Measurements from ENCODE around the gene NPAS2. TPM values are rescaled to one million over a fixed set of nuclear protein-coding genes. Genes with fewer than 3 reads are reported as not detected.
A peak's percentile ranks its signal among the peaks of the same experiment; 100 is the strongest.

Gene NPAS2
- total RNA-seq, 1 donor from 2014 or later = 11.4 TPM

- Histone ChIP-seq H3K4me3 (no peak overlapping the region), H3K27me3 (no peaks in the 10 kb centered on the region), H3K9me3 (no peaks in the 10 kb centered on the region), H3K4me1 (no peaks in the 10 kb centered on the region), H3K36me3 (no peaks in the 10 kb centered on the region), H3K27ac (no peak overlapping the region)
- no peak for DNase-seq
- ATAC-seq = no peak
- TF ChIP-seq CTCF (IDR thresholded peaks at IDR 0.05) = no peak
- intact Hi-C loops (cut with DNase I) = no loop called here
Observed at GRCh38 chr2:100929147-100929546, 109.2 kb downstream of the NPAS2 start.

GRCh38 chr2:100934504-100935371 is 114.8 kb downstream of the NPAS2 start:
- no peak for TF ChIP-seq CTCF (IDR thresholded peaks at IDR 0.05)
- Histone ChIP-seq H3K9me3 (no peaks in the 10 kb centered on the region), H3K4me3 (no peak overlapping the region), H3K27ac (no peak overlapping the region), H3K27me3 (no peaks in the 10 kb centered on the region), H3K4me1 (no peaks in the 10 kb centered on the region), H3K36me3 (no peaks in the 10 kb centered on the region)
- intact Hi-C loops (cut with DNase I) = no loop called here
- DNase-seq (no peak), ATAC-seq (no peak)

GRCh38 chr2:100935372-100935752 is 115.4 kb downstream of the NPAS2 start:
- Histone ChIP-seq H3K27me3 (no peaks in the 10 kb centered on the region), H3K4me1 (no peaks in the 10 kb centered on the region), H3K9me3 (no peaks in the 10 kb centered on the region), H3K36me3 (no peaks in the 10 kb centered on the region), H3K27ac (no peak overlapping the region), H3K4me3 (no peak overlapping the region)
- TF ChIP-seq CTCF (IDR thresholded peaks at IDR 0.05) = no peak
- DNase-seq (no peak), ATAC-seq (no peak)
- intact Hi-C loops (cut with DNase I) = no loop called here

GRCh38 chr2:100936070-100936741 is 116.3 kb downstream of the NPAS2 start:
- ATAC-seq (peak; percentile 62), DNase-seq (no peak)
- no peaks in the 10 kb centered on the region for H3K4me1 ChIP-seq
- TF ChIP-seq CTCF (IDR thresholded peaks at IDR 0.05) = no peak
- H3K27ac ChIP-seq = no peak overlapping the region
- H3K36me3 ChIP-seq = no peaks in the 10 kb centered on the region
- no peaks in the 10 kb centered on the region for H3K9me3 ChIP-seq
- no peaks in the 10 kb centered on the region for H3K27me3 ChIP-seq
- intact Hi-C loops (cut with DNase I) = no loop called here
- H3K4me3 ChIP-seq = no peak overlapping the region

- H3K36me3 ChIP-seq = no peaks in the 10 kb centered on the region
- H3K4me3 ChIP-seq = no peak overlapping the region
- H3K27me3 ChIP-seq = no peaks in the 10 kb centered on the region
- H3K27ac ChIP-seq = no peak overlapping the region
- DNase-seq = no peak
- H3K9me3 ChIP-seq = no peaks in the 10 kb centered on the region
- TF ChIP-seq CTCF (IDR thresholded peaks at IDR 0.05) = no peak
- no peak for ATAC-seq
- no peaks in the 10 kb centered on the region for H3K4me1 ChIP-seq
- intact Hi-C loops (cut with DNase I) = no loop called here
Observed at GRCh38 chr2:100936972-100937542, 117.1 kb downstream of the NPAS2 start.

Measured in upper lobe of right lung (tissue), 1 donor.